MCF 10A (cell line): ENCODE results near the gene TMEM184B. TPM values are rescaled to one million over a fixed set of nuclear protein-coding genes. Genes with fewer than 3 reads are reported as not detected.

ENCODE experiments used
- BruUV-seq: library from RNA; stranded (reverse); fragments of 400-500 nt; replicated peaks from 2 replicates; lab custom pipeline; 2021; lab: Mats Ljungman, UMichigan
- CTCF ChIA-PET: fragments of 300-600 bp; sonication (Branson Sonifier 250); formaldehyde crosslinking; extraction: SDS; loops from one replicate; lab custom pipeline; 2021; ENCODE audit warnings: antibody characterized with exemption, inconsistent platforms; lab: Yijun Ruan, JAX
- POLR2A ChIA-PET: fragments of 300-600, 350-650 bp; sonication (Branson Sonifier 250); formaldehyde crosslinking; extraction: SDS; loops from one replicate; lab custom pipeline; 2020; ENCODE audit warnings: antibody characterized with exemption, inconsistent platforms; lab: Yijun Ruan, JAX
- DNase-seq: peaks from one replicate; pipeline ENCODE4 v3.0.0-alpha.2; 2018; ENCODE audit not compliant: unreplicated experiment
- H3K27ac Mint-ChIP-seq: one replicate; pipeline ENCODE4 v1.8.0; 2022; ENCODE audit warnings: mild to moderate bottlenecking, low read depth, mixed read lengths; ENCODE audit not compliant: unreplicated experiment
- H3K27me3 Mint-ChIP-seq: one replicate; pipeline ENCODE4 v1.8.0; 2022; ENCODE audit warnings: mixed read lengths; ENCODE audit not compliant: insufficient read depth, unreplicated experiment
- H3K36me3 Mint-ChIP-seq: one replicate; pipeline ENCODE4 v1.8.0; 2022; ENCODE audit warnings: mild to moderate bottlenecking, moderate library complexity, mixed read lengths; ENCODE audit not compliant: insufficient read depth, unreplicated experiment
- H3K4me1 Mint-ChIP-seq: one replicate; pipeline ENCODE4 v1.8.0; 2022; ENCODE audit warnings: mixed read lengths; ENCODE audit not compliant: insufficient read depth, unreplicated experiment
- H3K4me3 Mint-ChIP-seq: one replicate; pipeline ENCODE4 v1.8.0; 2022; ENCODE audit warnings: mild to moderate bottlenecking, moderate library complexity, mixed read lengths; ENCODE audit not compliant: unreplicated experiment
- H3K9me3 Mint-ChIP-seq: one replicate; pipeline ENCODE4 v1.8.0; 2022; ENCODE audit warnings: mixed read lengths; ENCODE audit not compliant: unreplicated experiment
- intact Hi-C: fragments of 100-400 bp; cut with micrococcal nuclease; formaldehyde crosslinking; loops from 2 replicates; pipeline ENCODE4 v1.14.1; 2022
- total RNA-seq: library from RNA; stranded (reverse); gene quantifications from 2 replicates; pipeline ENCODE4 v1.2.3, GENCODE V29; 2022
- TF ChIP-seq, protein P1 (sequence below): fragments of 200-600 bp; IDR thresholded peaks from one replicate; pipeline ENCODE4 v1.8.0; 2022; ENCODE audit warnings: antibody characterized with exemption, mild to moderate bottlenecking; ENCODE audit not compliant: unreplicated experiment

TMEM184B gene
- total RNA-seq, 1 experiment from 2014 or later: 58.7 TPM

DNA sequence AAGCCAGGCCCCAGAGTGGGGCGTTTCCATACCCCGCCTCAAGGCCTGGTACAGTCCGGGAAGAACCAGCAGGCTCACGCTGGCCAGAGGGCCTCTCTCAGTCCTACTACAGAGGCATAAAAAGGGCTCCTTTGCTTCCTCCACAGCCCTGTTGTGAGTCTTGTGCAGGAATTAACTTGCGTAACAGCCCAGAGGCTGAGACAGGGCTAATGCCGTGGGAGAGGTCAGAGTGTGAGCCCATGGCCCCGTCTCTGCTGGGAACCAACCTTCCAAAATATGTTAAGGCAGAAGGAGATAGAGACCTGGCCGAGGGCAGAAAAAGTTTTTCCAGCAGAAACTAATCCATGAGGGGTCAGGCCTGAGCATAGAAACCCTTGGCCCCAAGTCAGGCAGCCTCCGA, 19.9 kb upstream of the TMEM184B start:
- no peaks in the 10 kb centered on the region for H3K27me3 Mint-ChIP-seq
- CTCF ChIA-PET: interaction anchor here (0.6 kb wide), 1 partner anchor 261 kb away, joined by 3 read pairs; no protein-coding TSS in a partner anchor
- H3K9me3 Mint-ChIP-seq: no peaks in the 10 kb centered on the region
- no peak overlapping the region for H3K4me3 Mint-ChIP-seq
- peaks cover 91% of the 10 kb centered on the region for H3K36me3 Mint-ChIP-seq
- TF ChIP-seq, protein P1, sequence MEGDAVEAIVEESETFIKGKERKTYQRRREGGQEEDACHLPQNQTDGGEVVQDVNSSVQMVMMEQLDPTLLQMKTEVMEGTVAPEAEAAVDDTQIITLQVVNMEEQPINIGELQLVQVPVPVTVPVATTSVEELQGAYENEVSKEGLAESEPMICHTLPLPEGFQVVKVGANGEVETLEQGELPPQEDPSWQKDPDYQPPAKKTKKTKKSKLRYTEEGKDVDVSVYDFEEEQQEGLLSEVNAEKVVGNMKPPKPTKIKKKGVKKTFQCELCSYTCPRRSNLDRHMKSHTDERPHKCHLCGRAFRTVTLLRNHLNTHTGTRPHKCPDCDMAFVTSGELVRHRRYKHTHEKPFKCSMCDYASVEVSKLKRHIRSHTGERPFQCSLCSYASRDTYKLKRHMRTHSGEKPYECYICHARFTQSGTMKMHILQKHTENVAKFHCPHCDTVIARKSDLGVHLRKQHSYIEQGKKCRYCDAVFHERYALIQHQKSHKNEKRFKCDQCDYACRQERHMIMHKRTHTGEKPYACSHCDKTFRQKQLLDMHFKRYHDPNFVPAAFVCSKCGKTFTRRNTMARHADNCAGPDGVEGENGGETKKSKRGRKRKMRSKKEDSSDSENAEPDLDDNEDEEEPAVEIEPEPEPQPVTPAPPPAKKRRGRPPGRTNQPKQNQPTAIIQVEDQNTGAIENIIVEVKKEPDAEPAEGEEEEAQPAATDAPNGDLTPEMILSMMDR: no peak
- no peak for DNase-seq
- POLR2A ChIA-PET: interaction anchor here (0.6 to 1.6 kb wide), 2 partner anchors 10 to 951 kb away, joined by 3 to 6 read pairs; no protein-coding TSS in a partner anchor
- intact Hi-C loops: no loop called here
- no TSS peak for BruUV-seq
- peaks cover 16% of the 10 kb centered on the region for H3K4me1 Mint-ChIP-seq
- H3K27ac Mint-ChIP-seq: no peak overlapping the region

GRCh38 chr22:38291201-38291777, 18.5 kb upstream of the TMEM184B start:
- H3K27ac Mint-ChIP-seq: no peak overlapping the region
- TF ChIP-seq, protein P1: no peak
- peaks cover 12% of the 10 kb centered on the region for H3K4me1 Mint-ChIP-seq
- ChIA-PET POLR2A (interaction anchor here (1.2 kb wide), 1 partner anchor 23 kb away, joined by 3 read pairs; no protein-coding TSS in a partner anchor), CTCF (no interaction called here)
- peaks cover 87% of the 10 kb centered on the region for H3K36me3 Mint-ChIP-seq
- no peak for DNase-seq
- intact Hi-C loops: no loop called here
- BruUV-seq: no TSS peak
- H3K9me3 Mint-ChIP-seq: no peaks in the 10 kb centered on the region
- H3K4me3 Mint-ChIP-seq: no peak overlapping the region
- no peaks in the 10 kb centered on the region for H3K27me3 Mint-ChIP-seq

GRCh38 chr22:38290347-38290746, 17.5 kb upstream of the TMEM184B start:
- Mint-ChIP-seq H3K27me3 (no peaks in the 10 kb centered on the region), H3K4me1 (peaks cover 6% of the 10 kb centered on the region), H3K27ac (no peak overlapping the region), H3K36me3 (peaks cover 79% of the 10 kb centered on the region), H3K9me3 (no peaks in the 10 kb centered on the region), H3K4me3 (no peak overlapping the region)
- ChIA-PET CTCF (no interaction called here), POLR2A (interaction anchor here (0.6 to 4.4 kb wide), 5 partner anchors 8 to 951 kb away, joined by 3 to 25 read pairs (median 3); no protein-coding TSS in a partner anchor)
- TF ChIP-seq, protein P1: no peak
- DNase-seq: no peak
- BruUV-seq: no TSS peak
- intact Hi-C loops: no loop called here

DNA sequence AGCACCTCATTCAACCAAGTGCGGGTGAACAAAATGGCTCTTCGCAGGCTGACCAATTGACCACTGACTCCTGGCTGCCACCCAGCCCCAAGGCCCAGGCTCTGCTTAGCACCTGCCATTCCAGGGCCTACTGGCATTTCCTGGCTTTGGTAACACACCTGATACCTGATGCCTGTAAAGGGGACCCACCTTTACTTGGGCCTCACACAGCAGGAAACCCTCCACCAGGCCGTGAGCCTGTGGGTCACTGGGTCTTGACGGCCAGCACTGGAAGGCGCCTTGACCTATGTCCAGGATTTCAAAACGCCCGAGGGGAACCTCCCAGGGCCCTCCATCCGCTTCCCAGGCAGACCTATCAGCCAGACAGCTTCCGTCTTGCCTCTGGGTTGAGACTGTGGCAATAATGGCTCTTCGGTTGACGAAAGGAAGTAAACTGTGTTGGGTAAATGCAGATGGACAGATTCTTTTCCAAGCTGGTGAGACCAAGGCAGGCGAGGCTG, 16.8 kb upstream of the TMEM184B start:
- Mint-ChIP-seq H3K4me3 (no peak overlapping the region), H3K27me3 (no peaks in the 10 kb centered on the region), H3K9me3 (no peaks in the 10 kb centered on the region), H3K36me3 (peaks cover 79% of the 10 kb centered on the region), H3K27ac (no peak overlapping the region), H3K4me1 (no peaks in the 10 kb centered on the region)
- POLR2A ChIA-PET: interaction anchor here (0.6 to 4.4 kb wide), 4 partner anchors 8 to 950 kb away, joined by 3 to 25 read pairs (median 5); no protein-coding TSS in a partner anchor
- no peak for DNase-seq
- CTCF ChIA-PET: no interaction called here
- BruUV-seq: no TSS peak
- TF ChIP-seq, protein P1: no peak
- intact Hi-C loops: no loop called here
